IPS-NIHi7 (cell line): ENCODE results near the gene SMIM13.

Source experiments
- DNase-seq: peaks from one replicate; pipeline ENCODE4 v3.0.0; 2012; ENCODE audit warnings: mixed read lengths; ENCODE audit errors: extremely low spot score

SMIM13 gene

DNA sequence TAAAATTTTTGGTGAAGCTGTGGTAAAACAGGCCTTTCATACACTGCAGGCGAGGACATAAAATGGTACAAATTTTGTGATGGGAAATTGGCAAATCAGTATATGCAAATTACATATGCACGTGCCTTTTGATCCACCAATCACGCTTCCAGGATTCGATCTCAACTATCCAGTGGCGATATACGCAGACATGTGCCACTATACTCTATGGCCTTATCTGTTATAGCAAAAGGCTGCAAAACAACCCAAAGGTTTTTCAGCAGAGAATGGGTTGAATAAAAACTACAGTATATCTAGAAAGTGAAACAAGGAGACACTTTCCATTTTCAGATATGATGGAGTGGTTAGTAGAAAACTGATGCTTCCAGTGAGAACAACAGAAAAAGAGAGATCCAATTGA lies 59.8 kb downstream of the SMIM13 start:
- DNase-seq = no peak

DNA sequence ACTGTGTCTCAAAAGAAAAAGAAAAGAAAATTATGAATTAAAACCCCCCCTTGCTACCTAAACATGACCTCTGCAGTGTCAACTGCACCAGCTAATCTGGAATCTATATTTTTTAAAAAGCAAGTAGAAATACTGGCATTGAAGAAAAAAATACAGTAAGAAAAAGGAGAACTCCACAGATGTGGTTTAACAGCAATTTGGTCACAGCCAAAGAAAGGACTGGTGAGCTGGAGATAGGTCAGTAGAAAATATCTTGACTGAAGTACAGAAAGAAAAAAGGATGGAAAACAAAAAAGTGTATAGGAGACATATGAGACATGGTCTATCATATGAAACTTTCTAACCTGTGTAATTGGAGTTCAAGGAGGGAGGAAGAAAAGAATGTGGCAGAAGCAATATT lies 62.0 kb downstream of the SMIM13 start:
- no peak for DNase-seq

DNA sequence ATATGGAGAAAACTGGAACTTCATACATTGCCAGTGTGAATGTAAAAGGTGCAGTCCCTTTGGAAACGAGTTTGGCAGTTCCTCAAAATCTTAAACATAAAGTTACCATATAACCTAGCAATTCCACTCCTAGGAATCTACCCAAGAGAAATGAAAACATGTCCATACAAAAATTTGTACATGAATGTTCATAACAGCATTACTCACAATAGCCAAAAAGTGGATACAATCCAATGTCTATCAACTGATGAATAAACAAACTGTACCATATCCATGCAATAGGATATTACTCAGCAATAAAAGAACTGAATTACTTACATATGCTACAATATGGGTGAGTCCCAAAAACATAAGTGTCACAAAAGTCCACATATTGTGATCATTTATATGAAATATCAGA lies 66.6 kb downstream of the SMIM13 start:
- no peak for DNase-seq

DNA sequence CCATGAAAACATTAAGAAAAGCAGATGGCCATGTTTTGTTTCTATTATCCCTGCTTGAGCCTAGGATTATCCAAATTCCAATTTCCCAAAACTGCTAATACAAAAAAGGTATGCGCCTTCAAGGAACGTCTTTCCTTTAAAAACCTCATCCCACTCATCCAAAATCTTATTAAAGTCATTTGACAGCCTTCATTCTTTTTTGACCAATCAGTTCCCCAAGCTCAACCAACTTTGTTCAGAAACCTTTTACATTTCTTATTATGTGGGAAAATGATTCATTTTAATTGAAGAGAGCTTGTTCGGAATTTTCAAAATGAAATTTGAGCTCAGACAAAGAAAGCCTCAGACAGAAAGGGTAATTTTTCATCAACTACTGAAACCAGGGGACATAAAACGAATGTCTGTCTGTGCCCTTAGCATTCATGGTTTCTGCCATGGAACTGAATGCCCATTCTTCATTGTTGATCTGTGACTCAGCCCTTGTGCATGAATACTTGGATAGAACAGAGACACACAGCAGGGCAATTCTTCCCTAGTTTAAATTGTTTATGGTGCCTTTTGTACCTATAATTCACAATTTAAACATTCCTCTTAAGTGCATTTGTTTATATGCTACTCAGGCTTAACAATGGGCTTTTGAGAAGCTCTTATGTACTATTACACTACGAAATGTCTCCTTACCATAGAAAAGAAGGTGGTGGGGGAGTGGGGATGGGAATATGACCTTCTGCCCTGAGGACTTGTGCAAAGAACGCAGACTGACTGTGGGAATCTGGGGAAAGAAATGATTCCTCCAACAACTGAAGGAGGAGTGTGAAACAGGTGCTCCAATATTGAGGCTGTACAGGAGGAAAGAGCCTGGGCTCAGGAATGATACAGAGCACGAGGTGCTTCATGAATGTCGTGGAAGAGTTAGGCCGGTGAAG lies 67.7 kb downstream of the SMIM13 start:
- no peak for DNase-seq

DNA sequence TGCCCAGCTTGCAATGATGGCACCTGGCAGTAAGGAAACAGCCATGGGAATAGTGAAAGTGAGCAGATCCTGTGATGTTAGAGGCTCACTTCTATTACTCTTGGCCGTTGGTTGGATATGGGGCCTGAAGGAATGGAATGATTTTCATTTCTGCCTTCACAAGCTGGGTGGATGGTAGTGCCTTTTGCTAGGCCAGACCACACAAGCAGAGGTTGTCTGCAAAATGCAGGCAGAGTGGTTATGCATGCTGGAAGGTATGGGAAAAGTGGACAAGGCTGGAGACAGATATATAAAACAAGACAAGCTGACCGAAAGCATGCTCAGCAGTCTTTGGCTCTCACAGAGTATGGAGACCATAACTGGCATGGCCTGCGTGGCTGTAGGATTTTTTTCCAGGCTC lies 68.6 kb downstream of the SMIM13 start:
- no peak for DNase-seq

DNA sequence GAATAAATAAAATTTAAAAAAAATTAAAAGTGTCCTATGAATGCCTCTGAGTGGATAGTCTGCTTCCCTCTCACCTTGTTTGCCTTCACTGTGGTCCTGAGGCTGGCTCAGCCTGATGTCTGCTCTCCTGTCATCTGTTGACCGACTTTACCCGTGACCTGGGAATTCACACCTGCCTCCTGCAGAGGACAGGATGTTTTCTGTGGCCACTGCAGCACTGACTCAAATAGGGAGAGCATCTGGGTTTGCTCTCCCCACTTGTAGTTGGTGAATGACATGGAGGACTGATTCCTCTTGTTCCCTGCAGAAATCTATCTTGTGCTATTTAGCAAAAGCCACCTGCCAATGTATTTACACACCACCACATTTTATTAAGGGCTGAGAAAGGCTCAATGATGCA lies 70.3 kb downstream of the SMIM13 start:
- no peak for DNase-seq

DNA sequence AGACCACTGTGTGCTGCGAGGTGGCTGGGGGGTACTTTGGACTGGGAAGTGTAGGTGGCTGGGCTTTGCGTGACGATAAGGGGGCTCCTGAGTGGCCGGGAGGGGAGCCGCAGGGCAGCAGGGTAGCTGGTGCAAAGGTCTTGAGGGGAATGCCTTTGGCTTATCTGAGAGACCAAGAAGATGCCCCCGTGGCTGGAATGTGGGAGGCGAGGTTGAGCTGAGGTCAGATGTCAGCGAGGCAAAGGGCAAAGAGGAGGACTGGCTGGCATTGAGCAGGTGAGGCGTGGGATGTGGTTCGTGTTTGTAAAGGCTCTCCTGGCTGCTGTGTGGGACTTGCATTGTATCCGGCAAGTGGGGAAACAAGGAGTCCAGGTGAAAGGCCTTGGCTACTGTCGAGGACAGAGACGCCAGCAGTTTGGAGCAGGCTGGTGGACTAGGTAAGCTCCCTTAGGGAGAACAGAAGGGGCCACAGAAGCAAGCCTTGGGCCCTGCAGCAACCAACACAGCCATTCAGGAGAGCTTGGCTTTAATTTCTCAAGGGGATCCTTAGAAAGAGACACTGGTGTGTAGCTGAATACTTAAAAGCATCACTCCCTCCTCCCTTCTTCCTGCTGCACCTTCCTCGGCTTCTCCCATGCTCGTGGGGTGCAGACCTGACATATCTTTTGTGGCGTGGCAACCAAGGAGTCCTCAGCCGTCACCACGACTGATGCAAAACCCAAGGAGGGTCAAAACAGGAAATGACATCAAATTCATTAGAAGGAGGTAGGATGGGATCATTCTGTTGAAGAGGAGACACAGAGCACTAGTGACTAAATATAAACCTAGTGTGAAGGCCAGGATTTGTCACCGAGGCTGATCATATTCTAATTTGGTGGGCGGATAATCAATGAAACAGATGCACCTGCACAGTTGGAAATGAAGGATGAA lies 71.3 kb downstream of the SMIM13 start:
- no peak for DNase-seq

DNA sequence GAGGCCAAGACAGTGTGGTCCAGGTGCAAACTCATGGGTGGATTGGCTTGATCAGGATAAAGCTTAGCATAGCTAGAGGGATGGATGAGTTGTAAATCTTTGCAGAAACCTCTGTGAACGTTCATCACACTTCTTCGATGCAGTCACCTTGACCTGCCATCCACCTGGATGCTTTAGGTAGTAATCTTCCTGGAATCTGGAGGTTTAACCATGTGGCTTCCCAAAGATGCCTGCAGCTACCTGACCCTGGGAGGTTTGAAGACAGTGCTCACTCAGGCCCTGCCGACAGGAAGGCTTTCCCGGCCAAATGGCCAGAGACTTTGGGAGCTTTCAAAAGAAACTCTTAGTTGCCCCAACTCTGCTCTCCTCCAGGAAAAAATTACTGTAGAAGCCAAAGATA lies 73.3 kb downstream of the SMIM13 start:
- DNase-seq = no peak

DNA sequence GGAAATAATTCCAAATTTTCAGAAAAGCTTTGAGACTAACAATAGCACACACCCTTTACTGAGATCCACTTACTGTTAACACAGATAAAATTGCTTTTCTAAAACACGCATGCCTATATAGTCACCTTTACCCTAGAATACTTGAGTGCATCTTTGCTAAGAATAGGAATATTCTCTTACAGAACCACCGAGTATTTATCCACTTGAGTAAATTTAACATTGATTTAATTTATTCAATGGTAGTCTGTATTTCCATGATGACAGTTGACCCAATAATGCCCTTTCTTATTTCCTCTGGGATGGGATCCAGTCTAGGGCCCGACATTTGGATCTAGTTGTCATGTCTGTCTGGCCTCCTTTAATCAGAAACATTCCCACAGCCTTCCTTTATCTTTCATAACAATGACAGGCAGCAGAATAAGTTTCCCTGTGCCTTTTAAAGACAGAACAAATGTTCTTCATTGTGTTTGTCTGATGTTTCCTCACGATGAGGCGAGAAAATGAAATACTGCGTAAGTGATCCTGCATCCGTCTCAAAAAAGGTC lies 74.5 kb downstream of the SMIM13 start:
- no peak for DNase-seq

DNA sequence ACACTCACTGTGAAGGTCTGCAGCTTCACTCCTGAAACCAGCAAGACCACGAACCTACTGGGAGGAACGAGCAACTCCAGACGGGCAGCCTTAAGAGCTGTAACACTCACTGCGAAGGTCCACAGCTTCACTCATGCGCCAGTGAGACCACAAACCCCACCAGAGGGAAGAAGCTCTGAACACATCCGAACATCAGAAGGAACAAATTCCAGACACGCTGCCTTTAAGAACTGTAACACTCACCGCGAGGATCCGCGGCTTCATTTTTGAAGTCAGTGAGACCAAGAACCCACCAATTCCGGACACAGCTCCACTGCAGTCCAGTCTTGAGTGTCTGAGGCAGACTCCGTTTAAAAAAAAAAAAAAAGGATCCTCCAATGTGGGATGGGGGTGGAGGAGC lies 78.3 kb downstream of the SMIM13 start:
- DNase-seq = no peak

DNA sequence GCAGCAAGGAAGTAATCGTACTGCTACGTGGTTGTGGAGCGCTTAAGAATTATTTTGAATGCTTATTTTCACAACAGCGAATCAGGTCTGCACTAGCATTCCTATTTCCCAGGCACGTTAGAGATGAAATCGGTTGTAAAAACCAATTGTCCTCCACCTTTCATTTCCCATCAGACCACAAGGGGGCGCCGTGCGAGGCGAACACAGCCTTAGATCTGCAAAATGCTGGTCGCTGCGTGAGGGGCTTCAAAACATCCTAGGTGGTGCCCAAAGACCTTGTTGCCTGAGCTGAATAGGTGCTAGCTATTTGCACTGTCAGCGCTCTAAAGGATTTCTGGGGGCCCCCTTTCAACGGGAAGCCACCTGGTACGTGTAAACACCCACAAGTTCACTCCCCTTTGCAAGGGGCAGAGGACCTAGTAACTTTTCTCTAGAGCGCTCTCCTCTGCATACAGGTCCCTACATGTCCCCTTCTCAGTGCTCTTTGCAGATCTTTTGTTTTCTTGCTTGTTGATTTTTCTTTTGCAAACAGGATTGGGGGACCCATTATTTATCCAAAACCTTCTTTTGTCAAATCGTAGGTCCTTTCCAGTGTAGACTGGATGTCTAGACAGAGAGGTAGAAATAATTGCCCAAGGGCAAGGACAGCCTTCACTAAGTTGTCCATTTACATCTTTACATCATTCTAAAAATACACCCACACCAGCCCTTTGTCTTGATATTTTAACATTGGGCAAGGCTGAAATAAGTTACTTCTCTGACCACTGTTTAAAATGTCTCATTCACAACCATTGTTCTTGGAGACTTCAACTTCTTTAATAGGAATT lies 79.1 kb downstream of the SMIM13 start:
- DNase-seq = peak; percentile 70

DNA sequence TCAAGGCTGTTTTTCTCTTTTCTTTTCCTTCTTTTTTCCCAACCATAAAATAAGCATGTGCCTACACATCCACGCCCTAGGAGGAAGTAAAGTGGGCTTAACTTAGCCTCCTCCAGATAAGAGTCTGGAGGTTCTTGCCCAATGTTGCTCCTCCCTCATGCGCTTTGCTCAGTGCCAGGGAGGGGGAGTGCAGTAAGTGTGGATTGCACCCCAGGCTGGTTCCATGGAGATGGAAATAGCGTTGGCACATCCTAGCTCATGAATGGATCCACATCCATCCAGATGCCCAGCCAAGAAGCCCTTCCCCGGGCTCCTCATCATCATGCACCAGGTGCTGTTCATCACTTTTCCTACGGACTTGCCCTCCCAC lies 80.6 kb downstream of the SMIM13 start:
- no peak for DNase-seq

DNA sequence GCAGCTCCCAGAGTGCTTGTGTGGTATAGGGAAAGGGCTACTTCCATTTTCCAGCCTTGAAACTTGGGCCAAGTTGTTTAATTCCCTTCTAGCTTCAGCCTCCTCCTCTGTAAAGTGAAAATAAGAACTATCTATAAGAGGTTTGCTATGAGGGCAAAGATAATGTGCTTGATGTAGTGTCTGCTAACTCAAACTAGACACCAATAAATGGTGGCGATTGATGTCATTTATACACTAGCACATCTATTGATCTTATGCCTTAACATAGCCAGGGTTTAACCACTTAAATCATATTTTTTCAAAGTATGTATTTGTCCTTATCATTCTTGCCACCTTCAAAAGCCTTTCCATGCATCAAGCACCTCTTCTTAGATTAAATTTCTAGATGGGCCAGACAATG lies 83.6 kb downstream of the SMIM13 start:
- DNase-seq = no peak

DNA sequence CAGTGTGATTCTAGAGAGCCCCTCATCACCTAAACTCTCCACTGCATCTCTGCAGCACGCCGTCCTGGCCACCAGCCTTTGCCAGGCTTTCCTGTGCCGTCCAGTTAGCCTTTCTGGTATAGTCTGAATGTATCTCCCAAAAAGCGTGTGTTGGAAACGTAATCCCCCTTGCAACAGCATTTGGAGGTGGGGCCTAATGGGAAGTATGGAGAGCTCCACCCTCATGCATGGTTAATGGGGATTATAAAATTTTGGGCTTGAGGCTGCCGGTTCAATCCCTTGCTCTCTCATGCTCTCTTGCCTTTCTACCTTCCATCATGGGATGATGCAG lies 85.4 kb downstream of the SMIM13 start:
- DNase-seq = no peak

DNA sequence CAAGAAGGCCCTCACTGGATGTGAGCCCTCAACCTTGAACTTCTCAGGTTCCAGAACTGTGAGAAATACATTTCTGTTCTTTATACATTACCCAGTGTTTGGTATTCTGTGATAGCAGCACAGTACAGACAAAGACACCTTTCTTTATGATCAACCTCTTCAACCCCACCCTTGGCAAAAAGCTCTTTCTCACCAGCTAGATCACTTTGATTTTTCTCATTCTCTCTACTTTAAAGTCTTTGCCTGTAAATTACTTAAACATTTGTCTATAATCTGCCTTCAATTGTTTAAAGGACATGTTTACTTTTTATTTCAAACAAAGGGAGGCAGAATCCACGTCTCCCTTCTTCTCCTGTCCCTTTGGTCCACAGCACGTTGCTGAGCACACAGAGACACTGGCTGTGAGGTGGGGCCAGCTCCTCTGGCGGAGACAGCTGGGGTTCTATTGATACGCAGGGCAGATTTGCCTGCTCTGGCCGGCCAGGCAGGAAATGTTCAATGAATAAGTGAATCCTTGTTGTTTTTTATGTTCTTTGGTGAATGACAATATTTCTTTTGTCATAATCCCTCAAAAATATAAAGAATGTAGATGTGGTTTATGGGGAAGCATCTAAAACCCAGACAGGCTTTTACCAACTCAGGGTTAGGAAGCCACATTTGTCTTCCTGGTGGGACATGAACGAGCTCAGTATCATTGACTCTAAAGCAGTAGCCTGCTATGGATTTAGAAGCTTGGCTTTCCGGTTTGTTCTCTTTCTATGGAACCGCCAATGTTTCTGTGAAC lies 86.0 kb downstream of the SMIM13 start:
- DNase-seq = no peak

DNA sequence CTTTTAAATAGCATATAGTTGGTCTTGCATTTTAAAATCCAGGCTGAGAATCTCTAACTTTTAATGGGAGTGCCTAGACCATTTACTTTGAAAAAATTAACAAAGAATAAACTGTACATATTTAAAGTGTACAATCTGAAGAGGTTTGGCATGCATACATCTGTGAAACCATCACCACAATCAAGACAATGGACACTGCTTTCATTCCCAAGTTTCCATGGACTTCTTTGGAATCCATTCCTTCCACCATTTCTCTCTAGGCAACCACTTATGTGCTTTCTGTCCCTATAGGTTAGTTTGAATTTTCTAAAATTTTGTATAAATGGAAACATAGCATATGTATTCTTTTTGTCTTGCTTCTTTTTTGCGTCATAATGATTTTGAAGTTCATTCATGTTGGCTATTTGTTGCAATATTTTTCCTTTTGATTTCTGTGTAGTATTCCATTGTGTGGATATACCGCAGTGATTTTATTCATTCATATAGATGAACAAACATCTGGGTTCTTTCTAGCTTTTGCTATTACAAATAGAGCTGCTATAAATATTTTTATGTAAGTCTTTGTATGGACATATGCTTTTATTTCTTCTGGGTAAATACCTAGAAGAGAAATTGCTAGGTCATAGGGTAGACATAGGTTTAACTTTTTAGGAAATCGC lies 88.0 kb downstream of the SMIM13 start:
- DNase-seq = no peak

DNA sequence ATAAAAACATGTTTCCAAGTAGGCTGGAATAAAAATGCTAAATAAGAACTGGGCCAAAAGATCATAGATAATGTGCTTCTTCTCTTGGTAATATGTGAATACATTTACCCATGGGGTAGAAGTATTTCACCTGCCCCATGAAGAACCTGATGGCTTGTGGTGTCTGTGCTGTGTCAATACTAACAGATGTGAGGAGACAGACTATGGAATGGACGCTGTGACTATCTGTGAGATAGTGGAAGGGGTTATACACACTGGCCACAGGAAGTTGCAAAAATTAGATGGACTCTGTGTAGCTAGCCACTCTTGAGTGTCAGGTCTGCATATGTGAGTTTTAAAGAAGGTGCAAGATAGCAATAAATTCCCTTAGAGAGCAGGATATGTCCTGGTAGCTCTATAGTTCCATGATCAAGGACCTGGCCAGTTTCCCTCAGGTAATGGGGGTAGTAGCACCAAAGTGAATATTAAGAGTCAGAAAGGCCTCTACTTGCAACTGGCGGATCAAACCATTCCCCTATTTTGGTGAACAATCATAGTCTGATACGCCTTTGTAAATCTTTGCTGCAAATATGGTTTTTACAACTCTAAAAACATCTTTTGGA lies 90.2 kb downstream of the SMIM13 start:
- no peak for DNase-seq

DNA sequence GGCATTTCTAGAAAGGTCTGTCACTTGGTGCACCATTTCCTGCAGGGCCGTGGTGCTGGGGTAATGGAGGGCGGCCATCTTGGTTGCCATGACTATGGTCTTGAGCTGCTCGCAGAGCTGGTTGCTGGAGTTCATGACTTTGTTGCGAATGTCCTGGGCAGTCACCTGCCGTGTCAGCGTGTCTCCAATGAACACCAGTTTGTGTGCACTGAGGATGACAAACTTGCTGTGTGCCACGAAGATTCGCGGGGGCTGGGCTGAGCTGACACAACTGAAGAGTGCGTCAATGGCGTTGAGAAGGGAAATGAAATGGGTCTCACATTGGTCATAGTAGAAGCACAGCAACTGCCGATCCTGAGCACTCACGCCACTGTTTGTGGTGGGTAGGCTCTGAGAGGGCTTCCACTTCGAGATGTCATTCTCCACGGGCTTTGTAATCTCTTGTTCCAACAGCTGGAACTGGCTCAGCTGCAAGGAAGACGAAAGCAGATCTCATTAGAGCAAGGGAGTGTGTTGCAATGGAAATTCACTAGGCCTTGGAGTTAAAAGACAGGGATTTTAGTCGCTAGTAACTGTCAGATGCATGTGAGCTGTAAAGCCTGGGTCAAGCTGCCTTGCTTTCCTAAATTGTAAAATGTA lies 91.7 kb downstream of the SMIM13 start:
- no peak for DNase-seq

DNA sequence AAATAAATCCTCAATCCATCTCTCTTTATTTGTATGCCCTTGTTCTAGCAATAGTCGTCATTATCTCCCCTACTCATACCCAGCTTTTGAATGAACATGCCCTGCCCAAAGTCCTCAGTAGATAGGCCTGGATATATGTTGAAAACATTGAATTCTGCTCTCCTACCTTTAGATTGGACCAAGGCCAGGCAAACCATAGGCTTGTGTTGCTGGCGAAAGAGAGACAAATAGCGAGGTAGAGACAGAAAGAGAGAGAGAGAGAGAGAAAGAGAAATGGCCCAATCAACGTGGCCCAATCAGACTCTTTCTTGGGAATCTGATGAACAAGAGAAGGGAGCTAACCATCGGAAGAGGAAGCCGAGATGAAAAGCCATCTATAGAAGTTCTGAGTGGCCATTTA lies 93.7 kb downstream of the SMIM13 start:
- DNase-seq = no peak
